Spleen (tissue), 11 donors: ENCODE data around the gene ZNF165. TPM values are rescaled to one million over a fixed set of nuclear protein-coding genes. Genes with fewer than 3 reads are reported as not detected.

Experiments
- DNase-seq: peaks from one replicate; pipeline ENCODE4 v3.0.0-alpha.2; 2020
- H3K27ac ChIP-seq, 8 donors: fragments of 200-600 bp; sonication (generic) in 7 of 8; 1 replicate in 4 of 8; 2 replicates in 4 of 8; pipeline versions ENCODE4 v1.5.0 to v1.8.0; 2016 to 2021; ENCODE audit warnings: inconsistent platforms in 4 of 8, mild to moderate bottlenecking in 4 of 8, moderate library complexity in 1 of 8
- H3K27me3 ChIP-seq, 7 donors: fragments of 200-600 bp; sonication (generic) in 6 of 7; replicated peaks in 1 of 7; 1 replicate in 4 of 7; 2 replicates in 3 of 7; pipeline versions ENCODE4 v1.5.0 to v1.8.0; 2016 to 2021; ENCODE audit warnings: inconsistent platforms in 3 of 7, mild to moderate bottlenecking in 1 of 7
- H3K36me3 ChIP-seq, 6 donors: fragments of 200-600 bp; sonication (generic) in 5 of 6; 1 replicate in 4 of 6; 2 replicates in 2 of 6; pipeline versions ENCODE4 v1.5.0 to v1.8.0; 2016 to 2021; ENCODE audit warnings: inconsistent platforms in 2 of 6
- H3K4me1 ChIP-seq, 6 donors: fragments of 200-600 bp; sonication (generic) in 5 of 6; 1 replicate in 3 of 6; 2 replicates in 3 of 6; pipeline versions ENCODE4 v1.5.0 to v1.8.0; 2016 to 2021; ENCODE audit warnings: inconsistent platforms in 3 of 6
- H3K4me3 ChIP-seq, 8 donors: fragments of 200-600 bp; sonication (generic) in 7 of 8; 1 replicate in 4 of 8; 2 replicates in 4 of 8; pipeline versions ENCODE4 v1.5.0 to v1.8.0; 2016 to 2021; ENCODE audit warnings: inconsistent platforms in 4 of 8, mild to moderate bottlenecking in 4 of 8, moderate library complexity in 2 of 8
- H3K9me3 ChIP-seq, 8 donors: fragments of 200-600 bp; sonication (generic) in 7 of 8; 1 replicate in 4 of 8; 2 replicates in 4 of 8; pipeline versions ENCODE4 v1.5.0 to v1.8.0; 2016 to 2021; ENCODE audit warnings: inconsistent platforms in 4 of 8
- CTCF ChIP-seq, 11 experiments: fragments of 200-600 bp in 7 of 11; fragments of 450-650 bp in 4 of 11; sonication (generic) in 4 of 11; IDR thresholded peaks in 8 of 11; conservative IDR thresholded peaks in 3 of 11; 1 replicate in 7 of 11; 2 replicates in 4 of 11; pipeline versions ENCODE4 v1.4.0 to v1.8.0; 2016 to 2021; ENCODE audit warnings: antibody characterized with exemption in 11 of 11, inconsistent platforms in 4 of 11, mild to moderate bottlenecking in 1 of 11
- POLR2A ChIP-seq, 3 donors: fragments of 450-650 bp; IDR thresholded peaks; one replicate each; pipeline ENCODE4 v1.5.1; 2017; ENCODE audit warnings: antibody characterized with exemption in 3 of 3, mild to moderate bottlenecking in 1 of 3
- POLR2AphosphoS5 ChIP-seq, 3 donors: sonication (generic); formaldehyde crosslinking; IDR thresholded peaks; one replicate each; pipeline ENCODE4 v1.5.1; 2017; ENCODE audit warnings: antibody characterized with exemption in 3 of 3
- WGBS, 5 donors: extraction: QIAGEN DNeasy Blood & Tissue Kit in 3 of 5; methylation state at CpG; one replicate each; pipeline versions ENCODE4 v1.1.5 to v1.1.7; 2013 to 2018; 5-methylcytosine and 5-hydroxymethylcytosine counted together
- intact Hi-C: fragments of 100-400 bp; cut with DNase I; formaldehyde crosslinking; loops from one replicate; pipeline ENCODE4 v1.15.0; 2023; ENCODE audit warnings: low total_unique reads
- polyA plus RNA-seq, 3 donors: library from polyadenylated mRNA; stranded (reverse); fragments of 200-250 nt; gene quantifications; one replicate each; pipeline ENCODE4 v1.2.1, GENCODE V29; 2013
- total RNA-seq, 7 donors: library from RNA; depleted of rRNA in 3 of 7; stranded (reverse); fragments of >200 nt in 3 of 7; fragmentation: NEBNext Ultra II Directional in 4 of 7; extraction: Animal tissue kit (Norgen Biotek cat#: 25700) in 4 of 7; gene quantifications; one replicate each; pipeline versions ENCODE4 v1.1.0 to v1.2.1, GENCODE V29; 2016 to 2021
- donor health status: healthy with polysubstance abuse.
- donor health status: DM: no; HTN: no; CAD: no; lungs with moderate emphysema.
- donor health status: DM: no; HTN: no; CAD: no.
- donor health status: Bipolar disorder and iron deficiency.
- donor health status: healthy.
- donor health status: DM: no; HTN: no; CAD: no.
- donor health status: DM: yes; HTN: yes; CAD: no.

Gene ZNF165
- total and polyA plus RNA-seq, 10 donors, result 0.60 to 2.0 (median 1.2) TPM

- Histone ChIP-seq H3K27ac (peak within 1 kb of the TSS; percentile 67 to 90 (median 83)), H3K27me3 (no peaks in the 10 kb centered on the region), H3K4me3 (peak within 1 kb of the TSS; percentile 59 to 83 (median 63)), H3K36me3 (peaks cover 0 to 74% (median 33%) of the 10 kb centered on the region in 6 donors), H3K9me3 (no peaks in the 10 kb centered on the region), H3K4me1 (peaks cover 18 to 55% (median 32%) of the 10 kb centered on the region in 6 donors)
- DNase-seq, result peak; percentile 95
- intact Hi-C loops, result no loop called here
- 0 to 1% (median 0%) methylated on average over 25 to 28 of the region's 28 CpGs for WGBS, 5 donors
- TF ChIP-seq CTCF (IDR thresholded peaks at IDR 0.05 in 8 of 11, conservative IDR thresholded peaks at IDR 0.05 in 3 of 11) (no peak), POLR2AphosphoS5 (IDR thresholded peaks at IDR 0.05) (peak; percentile 78 to 82 (median 82))
These were observed 44.1 kb downstream of the ZNF165 start, which contains the start of gene ZSCAN16 for GRCh38 chr6:28124350-28124970. TSS of gene ZSCAN16 (plus strand) at chr6:28124609. CDS start at chr6:28125444, 835 bp downstream.

GRCh38 chr6:28124971-28125353 lies 44.6 kb downstream of the ZNF165 start:
- Histone ChIP-seq H3K27ac (peak overlapping the region; percentile 67 to 90 (median 83)), H3K36me3 (peaks cover 0 to 74% (median 34%) of the 10 kb centered on the region in 6 donors), H3K27me3 (no peaks in the 10 kb centered on the region), H3K4me3 (peak overlapping the region; percentile 59 to 83 (median 63)), H3K9me3 (no peaks in the 10 kb centered on the region), H3K4me1 (peaks cover 19 to 55% (median 32%) of the 10 kb centered on the region in 6 donors)
- WGBS, 5 donors, result 4 to 8% (median 7%) methylated on average over 6 of the region's 6 CpGs
- no peak for TF ChIP-seq POLR2A (IDR thresholded peaks at IDR 0.05)
- no peak for TF ChIP-seq POLR2AphosphoS5 (IDR thresholded peaks at IDR 0.05)
- TF ChIP-seq CTCF (IDR thresholded peaks at IDR 0.05 in 8 of 11, conservative IDR thresholded peaks at IDR 0.05 in 3 of 11), result no peak
- intact Hi-C loops, result no loop called here
- no peak for DNase-seq

- peak overlapping the region in 6 of 8 donors; percentile 75 to 90 (median 84) for H3K27ac ChIP-seq
- 36 to 66% (median 55%) methylated on average over 4 of the region's 4 CpGs for WGBS, 5 donors
- peak overlapping the region in 4 of 8 donors; percentile 60 to 83 (median 68) for H3K4me3 ChIP-seq
- no peaks in the 10 kb centered on the region for H3K9me3 ChIP-seq
- DNase-seq, result no peak
- intact Hi-C loops, result no loop called here
- no peaks in the 10 kb centered on the region for H3K27me3 ChIP-seq
- no peak for TF ChIP-seq CTCF (IDR thresholded peaks at IDR 0.05 in 8 of 11, conservative IDR thresholded peaks at IDR 0.05 in 3 of 11)
- TF ChIP-seq POLR2AphosphoS5 (IDR thresholded peaks at IDR 0.05), result no peak
- TF ChIP-seq POLR2A (IDR thresholded peaks at IDR 0.05), result no peak
- peaks cover 0 to 74% (median 32%) of the 10 kb centered on the region in 6 donors for H3K36me3 ChIP-seq
- H3K4me1 ChIP-seq, result peaks cover 20 to 58% (median 32%) of the 10 kb centered on the region in 6 donors
These were observed 45.0 kb downstream of the ZNF165 start for GRCh38 chr6:28125401-28125800.

GRCh38 chr6:28134015-28134414 lies 53.6 kb downstream of the ZNF165 start:
- WGBS, 5 donors, result 53 to 67% (median 61%) methylated on average over 3 of the region's 3 CpGs
- peaks cover 27 to 77% (median 43%) of the 10 kb centered on the region in 6 donors for H3K4me1 ChIP-seq
- intact Hi-C loops, result loop anchor here (10.0 kb wide), 2 partner anchors 91 to 221 kb away; partner anchors contain the start of gene ZSCAN9
- peaks cover 0 to 46% (median 12%) of the 10 kb centered on the region in 6 donors for H3K36me3 ChIP-seq
- TF ChIP-seq CTCF (IDR thresholded peaks at IDR 0.05 in 8 of 11, conservative IDR thresholded peaks at IDR 0.05 in 3 of 11) (peak in 5 of 11 experiments; percentile 25 to 46 (median 36)), POLR2AphosphoS5 (IDR thresholded peaks at IDR 0.05) (no peak)
- no peaks in the 10 kb centered on the region for H3K9me3 ChIP-seq
- H3K27me3 ChIP-seq, result no peaks in the 10 kb centered on the region
- H3K4me3 ChIP-seq, result no peak overlapping the region
- peak overlapping the region in 2 of 8 donors; percentile 12 to 33 for H3K27ac ChIP-seq
- no peak for DNase-seq
